Endothelial cell of umbilical vein (primary cell): ENCODE results near the gene BMPER. TPM values are rescaled to one million over a fixed set of nuclear protein-coding genes. Genes with fewer than 3 reads are reported as not detected.

Experiments used
- BruUV-seq: library from RNA; stranded (reverse); fragments of 400-500 nt; replicated peaks from 2 replicates; lab custom pipeline; 2021; lab: Mats Ljungman, UMichigan
- CTCF ChIA-PET: fragments of 300-600, 350-600 bp; sonication (Branson Sonifier 250); formaldehyde crosslinking; loops from one replicate; lab custom pipeline; 2021; ENCODE audit warnings: antibody characterized with exemption, inconsistent platforms; lab: Charles Lee
- POLR2A ChIA-PET: fragments of 300-600, 350-600 bp; sonication (Branson Sonifier 250); formaldehyde crosslinking; loops from one replicate; lab custom pipeline; 2021; ENCODE audit warnings: antibody characterized with exemption, inconsistent platforms; lab: Charles Lee
- DNase-seq: peaks from one replicate; pipeline ENCODE4 v3.0.0-alpha.2; 2011; ENCODE audit warnings: low read depth, low spot score
- FAIRE-seq: peaks from 2 replicates; lab custom pipeline; 2011; peaks lifted over from hg19 to GRCh38; lab: Jason Lieb, UNC
- H2AFZ ChIP-seq: 2 replicates; pipeline ENCODE4 v1.6.0; 2012; ENCODE audit warnings: low read depth, low read length, control low read depth, inconsistent platforms
- H3K27ac ChIP-seq: 2 replicates; pipeline ENCODE4 v1.5.1; 2011; ENCODE audit warnings: low read depth, mild to moderate bottlenecking, control low read depth, low read length, moderate library complexity; ENCODE audit not compliant: insufficient read depth
- H3K27me3 ChIP-seq, 2 experiments: 2 replicates each; pipeline versions ENCODE4 v1.6.0 to v1.6.1; 2011; ENCODE audit warnings: low read length in 2 of 2, mixed read lengths in 1 of 2; ENCODE audit not compliant: control insufficient read depth in 2 of 2, insufficient read depth in 2 of 2
- H3K36me3 ChIP-seq, 2 experiments: 2 replicates in 1 of 2; 3 replicates in 1 of 2; pipeline ENCODE4 v1.5.1; 2011; ENCODE audit warnings: low read length in 2 of 2, mild to moderate bottlenecking in 1 of 2, moderate library complexity in 1 of 2; ENCODE audit not compliant: control insufficient read depth in 2 of 2, insufficient read depth in 2 of 2; ENCODE audit errors: extremely low read depth in 1 of 2
- H3K4me1 ChIP-seq: 3 replicates; pipeline ENCODE4 v1.5.1; 2011; ENCODE audit warnings: mild to moderate bottlenecking, low read length; ENCODE audit not compliant: control insufficient read depth, insufficient read depth; ENCODE audit errors: extremely low read depth
- H3K4me2 ChIP-seq: 2 replicates; pipeline ENCODE4 v1.6.1; 2011; ENCODE audit warnings: low read length, control low read depth, mixed read lengths; ENCODE audit not compliant: insufficient read depth
- H3K4me3 ChIP-seq, 3 experiments: fragments of 200-600 bp in 1 of 3; sonication (generic), shearing (Covaris generic) in 1 of 3; replicated peaks in 1 of 3; 2 replicates each; pipeline ENCODE4 v1.5.1; 2011 to 2016; ENCODE audit warnings: control low read depth in 3 of 3, low read length in 3 of 3, mild to moderate bottlenecking in 2 of 3, inconsistent platforms in 1 of 3, low read depth in 1 of 3, moderate library complexity in 1 of 3; ENCODE audit not compliant: insufficient read depth in 1 of 3
- H3K79me2 ChIP-seq: 2 replicates; pipeline ENCODE4 v1.6.0; 2012; ENCODE audit warnings: low read length, inconsistent platforms; ENCODE audit not compliant: control insufficient read depth, insufficient read depth
- H3K9ac ChIP-seq: replicated peaks from 2 replicates; pipeline ENCODE3; 2011; ENCODE audit warnings: low read length, control low read depth; ENCODE audit not compliant: insufficient read depth; ENCODE audit errors: extremely low read depth
- H3K9me1 ChIP-seq: replicated peaks from 3 replicates; pipeline ENCODE4 v1.6.0; 2011; ENCODE audit warnings: mild to moderate bottlenecking, low read length; ENCODE audit not compliant: control insufficient read depth, insufficient read depth; ENCODE audit errors: extremely low read depth
- H3K9me3 ChIP-seq: replicated peaks from 2 replicates; pipeline ENCODE4 v1.5.1; 2012; ENCODE audit warnings: low read length, inconsistent platforms; ENCODE audit not compliant: control insufficient read depth, insufficient read depth
- H4K20me1 ChIP-seq: replicated peaks from 2 replicates; pipeline ENCODE3; 2011; ENCODE audit warnings: mild to moderate bottlenecking, low read length; ENCODE audit not compliant: control insufficient read depth, insufficient read depth; ENCODE audit errors: extremely low read depth
- CTCF ChIP-seq, 2 donors: IDR thresholded peaks; 1 replicate in 1 of 2; 2 replicates in 1 of 2; pipeline ENCODE4 v1.5.1; 2011; ENCODE audit warnings: low read length in 2 of 2, mild to moderate bottlenecking in 2 of 2, moderate library complexity in 2 of 2, control low read depth in 1 of 2, inconsistent platforms in 1 of 2, low read depth in 1 of 2; ENCODE audit not compliant: insufficient read depth in 1 of 2; ENCODE audit errors: extremely low read depth in 1 of 2
- FOS ChIP-seq: IDR thresholded peaks from 2 replicates; pipeline ENCODE4 v1.6.1; 2011; ENCODE audit warnings: mild to moderate bottlenecking, low read length, moderate library complexity, borderline replicate concordance; ENCODE audit not compliant: insufficient read depth
- MAX ChIP-seq: IDR thresholded peaks from 2 replicates; pipeline ENCODE4 v1.6.1; 2011; ENCODE audit not compliant: insufficient read depth, insufficient read length
- POLR2A ChIP-seq: IDR thresholded peaks from 2 replicates; pipeline ENCODE4 v1.6.1; 2012; ENCODE audit warnings: low read depth, mild to moderate bottlenecking, control low read depth, low read length
- POLR2AphosphoS5 ChIP-seq: IDR thresholded peaks from 2 replicates; pipeline ENCODE4 v1.6.1; 2012; ENCODE audit warnings: low read depth, mild to moderate bottlenecking, control low read depth, low read length, moderate library complexity; ENCODE audit not compliant: insufficient read depth
- dilution Hi-C: fragments of 300-500 bp; cut with MboI; formaldehyde crosslinking; loops from one replicate; pipeline ENCODE4 v1.15.0; 2019; ENCODE audit warnings: low sequenced_read_pairs; ENCODE audit not compliant: extremely low pct_ligation_motif_present
- intact Hi-C: fragments of 100-400 bp; cut with micrococcal nuclease; formaldehyde crosslinking; loops from one replicate; pipeline ENCODE4 v1.10.0; 2022
- polyA plus RNA-seq, 4 experiments: library from polyadenylated mRNA; depleted of rRNA in 3 of 4; stranded (reverse) in 3 of 4; unstranded in 1 of 4; fragments of >200 nt; gene quantifications; 2 replicates each; pipeline versions ENCODE4 v1.2.1 to v1.2.3, GENCODE V29; 2011 to 2012; ENCODE audit warnings: missing spikeins in 1 of 4
- total RNA-seq: library from RNA; stranded (reverse); gene quantifications from 2 replicates; pipeline ENCODE4 v1.2.3, GENCODE V29; 2021

BMPER gene
- total and polyA plus RNA-seq, 2 donors (not counting 3 experiments of a cell fraction or from before 2014, with no cell fraction given), result 0.10 to 0.13 TPM

GRCh38 chr7:34043461-34044305 is 138.3 kb downstream of the BMPER start:
- no peak for DNase-seq
- ChIA-PET CTCF (interaction anchor here (1.2 to 2.1 kb wide), 2 partner anchors 15 to 44 kb away, joined by 3 to 4 read pairs; no protein-coding TSS in a partner anchor), POLR2A (no interaction called here)
- no peaks in the 10 kb centered on the region for H3K27me3 ChIP-seq
- no peaks in the 10 kb centered on the region for H3K9me3 ChIP-seq
- dilution Hi-C loops, result no loop called here
- intact Hi-C loops, result no loop called here
- H4K20me1 ChIP-seq, result no peaks in the 10 kb centered on the region
- no peak overlapping the region for H3K9ac ChIP-seq
- H3K4me3 ChIP-seq, result no peak overlapping the region
- no peak overlapping the region for H2AFZ ChIP-seq
- no peak overlapping the region for H3K27ac ChIP-seq
- no peaks in the 10 kb centered on the region for H3K36me3 ChIP-seq
- BruUV-seq, result no TSS peak
- no peaks in the 10 kb centered on the region for H3K9me1 ChIP-seq
- H3K79me2 ChIP-seq, result no peaks in the 10 kb centered on the region
- no peak overlapping the region for H3K4me2 ChIP-seq
- TF ChIP-seq FOS, result no peak
- no peak for TF ChIP-seq CTCF (IDR thresholded peaks at IDR 0.05; ENCODE audit: extremely low read depth in 1 of 2, insufficient read depth in 1 of 2, low read depth in 1 of 2, low read length in 2 of 2)
- TF ChIP-seq MAX, result no peak
- no peak for TF ChIP-seq POLR2A
- TF ChIP-seq POLR2AphosphoS5, result no peak
- no peak for FAIRE-seq
- no peaks in the 10 kb centered on the region for H3K4me1 ChIP-seq
